Prostate gland (tissue), 2 donors: Measurements from ENCODE around the gene HDDC3.

Experiments
- CTCF ChIP-seq, 4 experiments: fragments of 200-600 bp in 2 of 4; fragments of 450-650 bp in 2 of 4; sonication (generic) in 2 of 4; IDR thresholded peaks; 1 replicate in 3 of 4; 2 replicates in 1 of 4; pipeline ENCODE4 v1.5.1; 2016 to 2019; ENCODE audit warnings: antibody characterized with exemption in 4 of 4, mild to moderate bottlenecking in 2 of 4, moderate library complexity in 2 of 4
- POLR2A ChIP-seq: fragments of 450-650 bp; IDR thresholded peaks from one replicate; pipeline ENCODE4 v1.6.1; 2016; ENCODE audit warnings: antibody characterized with exemption, mild to moderate bottlenecking
- POLR2AphosphoS5 ChIP-seq: sonication (generic); formaldehyde crosslinking; IDR thresholded peaks from one replicate; pipeline ENCODE4 v1.6.1; 2017; ENCODE audit warnings: antibody characterized with exemption

- TF ChIP-seq CTCF (IDR thresholded peaks at IDR 0.05) (no peak), POLR2A (no peak), POLR2AphosphoS5 (no peak)
Observed at GRCh38 chr15:90893175-90894090, 38.9 kb downstream of the HDDC3 start.
